GM21825 (cell line): ENCODE results near the gene SRSF7.
"Not testable (repeated sequence)": the region's sequence is repeated elsewhere in the genome, so short reads cannot be mapped to it uniquely, and the experiment has no call there.

Source experiments
- ATAC-seq: cut with Tn5 transposase; IDR thresholded peaks from one replicate; pipeline ENCODE4 v1.9.1; 2021; ENCODE audit warnings: mild to moderate bottlenecking, moderate library complexity; ENCODE audit not compliant: unreplicated experiment

Gene SRSF7

GRCh38 chr2:38704664-38705063, 46.5 kb downstream of the SRSF7 start:
- ATAC-seq: no peak

GRCh38 chr2:38703336-38703735, 47.8 kb downstream of the SRSF7 start:
- ATAC-seq: not testable (repeated sequence)

- no peak for ATAC-seq
Observed at GRCh38 chr2:38702413-38702812, 48.7 kb downstream of the SRSF7 start.

GRCh38 chr2:38701542-38701941, 49.6 kb downstream of the SRSF7 start:
- no peak for ATAC-seq

GRCh38 chr2:38700881-38701458, 50.2 kb downstream of the SRSF7 start:
- ATAC-seq: no peak

- no peak for ATAC-seq
Observed at GRCh38 chr2:38700113-38700785, 50.9 kb downstream of the SRSF7 start.

- ATAC-seq: no peak
Observed at GRCh38 chr2:38698467-38699003, 52.6 kb downstream of the SRSF7 start.

GRCh38 chr2:38697116-38697840, 53.9 kb downstream of the SRSF7 start:
- no peak for ATAC-seq
